ENCODE results near the gene TOX3. TPM values are rescaled to one million over a fixed set of nuclear protein-coding genes. Genes with fewer than 3 reads are reported as not detected.

Gene TOX3
- total RNA-seq, 1 donor = not detected

DNA sequence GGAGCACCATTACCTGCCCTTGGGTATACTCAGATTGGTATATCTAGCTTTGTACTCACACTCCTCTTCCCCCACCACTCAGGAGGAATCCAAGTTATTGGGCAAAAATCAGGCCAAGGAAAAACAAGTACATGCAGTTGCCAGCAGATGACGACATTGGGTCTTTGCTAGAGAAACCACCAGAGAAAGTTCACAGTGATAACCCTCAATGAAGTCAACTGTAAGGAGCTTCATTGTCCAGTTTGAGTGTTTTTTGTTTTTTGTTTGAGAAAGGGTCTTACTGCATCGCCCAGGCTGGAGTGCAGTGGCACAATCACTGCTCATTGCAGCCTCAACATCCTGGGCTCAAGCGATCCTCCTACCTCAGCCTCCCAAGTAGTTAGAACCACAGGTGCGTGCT, 34.6 kb upstream of the TOX3 start:
- no peak overlapping the region for H3K4me3 ChIP-seq (ENCODE audit: low read depth, low read length)
- no peak for TF ChIP-seq CTCF (IDR thresholded peaks at IDR 0.05; ENCODE audit: insufficient read depth, low read length)
- DNase-seq (ENCODE audit: low read depth) = no peak

DNA sequence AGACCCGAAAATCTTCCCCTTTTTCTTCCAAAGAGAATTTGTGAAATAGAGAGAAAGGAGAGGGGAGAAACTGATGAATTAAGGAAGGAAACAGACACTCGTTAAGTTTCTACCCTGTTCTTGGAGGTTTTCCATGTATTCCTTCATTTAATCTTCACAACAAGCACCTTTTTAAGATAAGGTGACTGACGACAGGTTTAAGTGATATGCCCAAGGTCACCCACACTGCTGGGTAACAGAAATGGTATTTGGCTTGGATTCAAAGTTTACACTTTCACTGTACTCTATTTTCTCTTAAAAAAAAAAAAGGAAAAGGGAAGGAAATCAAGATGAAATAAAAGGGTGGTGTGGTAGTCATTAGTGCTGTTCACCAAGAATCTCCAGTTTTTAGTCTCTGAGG, 33.5 kb upstream of the TOX3 start:
- DNase-seq (ENCODE audit: low read depth) = no peak
- no peak for TF ChIP-seq CTCF (IDR thresholded peaks at IDR 0.05; ENCODE audit: insufficient read depth, low read length)
- H3K4me3 ChIP-seq (ENCODE audit: low read depth, low read length) = no peak overlapping the region

- no peak for DNase-seq (ENCODE audit: low read depth)
- no peak for TF ChIP-seq CTCF (IDR thresholded peaks at IDR 0.05; ENCODE audit: insufficient read depth, low read length)
- H3K4me3 ChIP-seq (ENCODE audit: low read depth, low read length) = no peak overlapping the region
Observed at GRCh38 chr16:52578829-52579498, 32.0 kb upstream of the TOX3 start.

DNA sequence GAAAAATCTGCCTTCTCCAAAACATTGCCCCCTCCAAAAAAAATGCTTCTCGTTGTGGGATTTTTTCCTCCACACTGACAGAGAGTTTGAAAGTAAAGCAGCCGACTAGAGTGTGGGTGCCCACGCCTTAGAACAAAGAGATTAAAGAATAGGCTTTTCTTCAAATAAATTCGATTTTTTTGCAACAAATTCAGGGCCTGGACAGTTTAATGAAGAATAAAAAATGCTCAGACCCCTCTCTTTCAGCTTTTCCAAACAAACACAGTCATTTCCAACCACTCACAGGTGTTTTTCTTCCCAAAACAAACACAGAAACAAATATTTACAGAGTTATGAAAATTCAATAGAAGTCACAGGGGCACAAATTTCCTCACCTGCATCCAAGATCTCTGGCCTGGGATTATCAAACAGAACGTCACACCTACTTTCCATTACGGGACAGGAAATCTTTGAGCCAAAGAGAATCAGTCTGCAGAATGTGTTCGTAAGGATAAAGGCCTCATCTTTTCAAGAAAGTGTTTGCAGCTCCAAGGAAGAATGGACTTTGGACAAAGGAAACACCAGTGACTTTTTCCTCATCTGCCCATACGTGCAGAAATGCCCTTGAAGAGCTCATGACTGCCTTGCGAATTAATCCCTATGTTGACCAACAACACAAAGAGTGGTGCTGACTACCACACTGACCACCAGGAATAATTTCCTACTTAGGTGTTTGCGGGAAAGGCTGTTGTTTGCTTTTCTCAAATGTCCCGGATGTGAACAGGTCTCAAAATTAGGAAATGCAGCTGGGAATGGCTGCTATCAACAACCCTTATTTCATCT, 31.3 kb upstream of the TOX3 start:
- no peak for TF ChIP-seq CTCF (IDR thresholded peaks at IDR 0.05; ENCODE audit: insufficient read depth, low read length)
- no peak for DNase-seq (ENCODE audit: low read depth)
- no peak overlapping the region for H3K4me3 ChIP-seq (ENCODE audit: low read depth, low read length)

DNA sequence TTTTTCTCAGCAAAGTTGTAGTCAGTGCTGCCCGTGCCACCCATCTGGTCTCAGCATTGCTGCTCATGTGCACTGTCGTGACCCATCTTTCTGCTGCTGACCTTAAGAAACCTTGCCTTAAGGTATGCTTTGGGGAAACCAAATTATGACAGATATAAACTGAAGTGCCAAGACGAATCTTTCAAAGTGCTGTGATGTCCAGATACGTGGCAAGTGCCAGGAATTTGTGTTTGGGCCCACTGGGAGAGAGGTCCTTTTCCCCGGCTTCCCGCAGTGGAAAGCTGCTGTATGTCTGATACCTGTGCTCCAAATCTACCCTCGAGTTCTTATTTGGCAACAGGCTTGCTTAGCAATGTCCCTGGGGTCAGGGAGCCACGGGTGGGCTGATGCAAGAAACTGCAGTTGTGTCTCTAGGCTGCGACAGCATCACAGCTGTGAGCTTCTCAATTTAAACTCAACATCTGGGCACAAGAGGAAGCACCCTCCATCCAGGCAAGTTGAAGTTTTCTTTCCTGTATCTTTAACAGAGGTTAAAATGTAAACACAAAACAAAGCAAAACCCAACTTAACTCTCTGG, 30.3 kb upstream of the TOX3 start:
- no peak for TF ChIP-seq CTCF (IDR thresholded peaks at IDR 0.05; ENCODE audit: insufficient read depth, low read length)
- no peak overlapping the region for H3K4me3 ChIP-seq (ENCODE audit: low read depth, low read length)
- no peak for DNase-seq (ENCODE audit: low read depth)

DNA sequence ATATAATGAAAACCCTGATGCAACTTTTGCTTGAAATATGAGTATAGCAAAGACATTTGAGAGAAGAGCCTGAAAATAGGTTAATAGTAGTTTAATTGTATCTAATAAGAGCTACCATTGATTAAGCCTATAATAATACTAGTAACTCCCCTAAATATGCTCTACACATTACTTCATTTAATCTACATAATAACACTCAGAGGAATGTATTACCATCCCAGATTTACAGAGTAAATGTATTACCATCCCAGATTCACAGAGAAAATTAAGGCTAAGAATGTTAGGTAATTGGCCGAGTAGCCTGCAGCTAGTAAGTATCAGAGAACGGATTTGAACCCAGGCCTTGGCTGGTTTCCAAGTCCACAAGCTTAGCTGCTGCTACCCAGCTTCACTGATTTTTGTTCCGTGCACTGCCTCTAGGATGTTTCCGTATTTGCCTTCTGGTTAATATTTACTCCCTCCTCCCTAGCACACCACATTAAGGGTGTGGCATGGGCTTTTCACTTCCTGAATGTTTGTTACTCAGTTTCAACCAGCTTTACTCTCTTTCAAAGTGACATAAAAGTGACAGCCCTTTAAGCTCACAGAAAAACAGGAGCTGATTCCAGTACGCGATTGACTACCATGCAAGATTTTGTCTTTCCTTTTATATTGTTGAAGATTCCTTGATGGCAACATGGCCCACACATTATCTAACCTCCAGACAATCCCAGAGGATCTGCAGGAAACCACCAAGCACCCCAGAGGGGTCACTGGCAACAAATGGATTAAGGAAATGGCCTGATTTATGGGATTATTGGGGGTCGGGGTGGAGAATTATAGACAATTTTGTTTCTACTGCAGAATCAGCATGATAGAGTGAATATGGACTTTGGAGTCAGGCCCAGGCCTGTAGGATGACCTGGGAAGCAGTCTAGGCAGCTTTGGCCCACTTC, 26.7 kb upstream of the TOX3 start:
- DNase-seq (ENCODE audit: low read depth) = no peak
- no peak for TF ChIP-seq CTCF (IDR thresholded peaks at IDR 0.05; ENCODE audit: insufficient read depth, low read length)
- no peak overlapping the region for H3K4me3 ChIP-seq (ENCODE audit: low read depth, low read length)

Data from fibroblast of the aortic adventitia (primary cell).